Endothelial cell of umbilical vein (primary cell): ENCODE results near the gene CLIC4. TPM values are rescaled to one million over a fixed set of nuclear protein-coding genes. Genes with fewer than 3 reads are reported as not detected.

Experiments
- BruUV-seq: library from RNA; stranded (reverse); fragments of 400-500 nt; replicated peaks from 2 replicates; lab custom pipeline; 2021; lab: Mats Ljungman, UMichigan
- CTCF ChIA-PET: fragments of 300-600, 350-600 bp; sonication (Branson Sonifier 250); formaldehyde crosslinking; loops from one replicate; lab custom pipeline; 2021; ENCODE audit warnings: antibody characterized with exemption, inconsistent platforms; lab: Charles Lee
- POLR2A ChIA-PET: fragments of 300-600, 350-600 bp; sonication (Branson Sonifier 250); formaldehyde crosslinking; loops from one replicate; lab custom pipeline; 2021; ENCODE audit warnings: antibody characterized with exemption, inconsistent platforms; lab: Charles Lee
- DNase-seq: peaks from one replicate; pipeline ENCODE4 v3.0.0-alpha.2; 2011; ENCODE audit warnings: low read depth, low spot score
- FAIRE-seq: peaks from 2 replicates; lab custom pipeline; 2011; peaks lifted over from hg19 to GRCh38; lab: Jason Lieb, UNC
- H2AFZ ChIP-seq: 2 replicates; pipeline ENCODE4 v1.6.0; 2012; ENCODE audit warnings: low read depth, low read length, control low read depth, inconsistent platforms
- H3K27ac ChIP-seq: 2 replicates; pipeline ENCODE4 v1.5.1; 2011; ENCODE audit warnings: low read depth, mild to moderate bottlenecking, control low read depth, low read length, moderate library complexity; ENCODE audit not compliant: insufficient read depth
- H3K27me3 ChIP-seq, 2 experiments: 2 replicates each; pipeline versions ENCODE4 v1.6.0 to v1.6.1; 2011; ENCODE audit warnings: low read length in 2 of 2, mixed read lengths in 1 of 2; ENCODE audit not compliant: control insufficient read depth in 2 of 2, insufficient read depth in 2 of 2
- H3K36me3 ChIP-seq, 2 experiments: 2 replicates in 1 of 2; 3 replicates in 1 of 2; pipeline ENCODE4 v1.5.1; 2011; ENCODE audit warnings: low read length in 2 of 2, mild to moderate bottlenecking in 1 of 2, moderate library complexity in 1 of 2; ENCODE audit not compliant: control insufficient read depth in 2 of 2, insufficient read depth in 2 of 2; ENCODE audit errors: extremely low read depth in 1 of 2
- H3K4me1 ChIP-seq: 3 replicates; pipeline ENCODE4 v1.5.1; 2011; ENCODE audit warnings: mild to moderate bottlenecking, low read length; ENCODE audit not compliant: control insufficient read depth, insufficient read depth; ENCODE audit errors: extremely low read depth
- H3K4me2 ChIP-seq: 2 replicates; pipeline ENCODE4 v1.6.1; 2011; ENCODE audit warnings: low read length, control low read depth, mixed read lengths; ENCODE audit not compliant: insufficient read depth
- H3K4me3 ChIP-seq, 3 experiments: fragments of 200-600 bp in 1 of 3; sonication (generic), shearing (Covaris generic) in 1 of 3; replicated peaks in 1 of 3; 2 replicates each; pipeline ENCODE4 v1.5.1; 2011 to 2016; ENCODE audit warnings: control low read depth in 3 of 3, low read length in 3 of 3, mild to moderate bottlenecking in 2 of 3, inconsistent platforms in 1 of 3, low read depth in 1 of 3, moderate library complexity in 1 of 3; ENCODE audit not compliant: insufficient read depth in 1 of 3
- H3K79me2 ChIP-seq: 2 replicates; pipeline ENCODE4 v1.6.0; 2012; ENCODE audit warnings: low read length, inconsistent platforms; ENCODE audit not compliant: control insufficient read depth, insufficient read depth
- H3K9ac ChIP-seq: replicated peaks from 2 replicates; pipeline ENCODE3; 2011; ENCODE audit warnings: low read length, control low read depth; ENCODE audit not compliant: insufficient read depth; ENCODE audit errors: extremely low read depth
- H3K9me1 ChIP-seq: replicated peaks from 3 replicates; pipeline ENCODE4 v1.6.0; 2011; ENCODE audit warnings: mild to moderate bottlenecking, low read length; ENCODE audit not compliant: control insufficient read depth, insufficient read depth; ENCODE audit errors: extremely low read depth
- H3K9me3 ChIP-seq: replicated peaks from 2 replicates; pipeline ENCODE4 v1.5.1; 2012; ENCODE audit warnings: low read length, inconsistent platforms; ENCODE audit not compliant: control insufficient read depth, insufficient read depth
- H4K20me1 ChIP-seq: replicated peaks from 2 replicates; pipeline ENCODE3; 2011; ENCODE audit warnings: mild to moderate bottlenecking, low read length; ENCODE audit not compliant: control insufficient read depth, insufficient read depth; ENCODE audit errors: extremely low read depth
- CTCF ChIP-seq, 2 donors: IDR thresholded peaks; 1 replicate in 1 of 2; 2 replicates in 1 of 2; pipeline ENCODE4 v1.5.1; 2011; ENCODE audit warnings: low read length in 2 of 2, mild to moderate bottlenecking in 2 of 2, moderate library complexity in 2 of 2, control low read depth in 1 of 2, inconsistent platforms in 1 of 2, low read depth in 1 of 2; ENCODE audit not compliant: insufficient read depth in 1 of 2; ENCODE audit errors: extremely low read depth in 1 of 2
- EZH2 ChIP-seq: IDR thresholded peaks from 2 replicates; pipeline ENCODE4 v1.6.1; 2012; ENCODE audit warnings: borderline replicate concordance, low read depth, mild to moderate bottlenecking, moderate library complexity, low read length, inconsistent platforms; ENCODE audit not compliant: severe bottlenecking
- FOS ChIP-seq: IDR thresholded peaks from 2 replicates; pipeline ENCODE4 v1.6.1; 2011; ENCODE audit warnings: mild to moderate bottlenecking, low read length, moderate library complexity, borderline replicate concordance; ENCODE audit not compliant: insufficient read depth
- GATA2 ChIP-seq: IDR thresholded peaks from 2 replicates; pipeline ENCODE4 v1.7.0; 2011; ENCODE audit warnings: low read depth, mild to moderate bottlenecking, moderate library complexity, mixed read lengths, low read length; ENCODE audit not compliant: insufficient read length, insufficient read depth
- JUN ChIP-seq: IDR thresholded peaks from 2 replicates; pipeline ENCODE4 v1.6.1; 2011; ENCODE audit warnings: borderline replicate concordance, low read depth; ENCODE audit not compliant: insufficient read length, insufficient read depth
- MAX ChIP-seq: IDR thresholded peaks from 2 replicates; pipeline ENCODE4 v1.6.1; 2011; ENCODE audit not compliant: insufficient read depth, insufficient read length
- MYC ChIP-seq: IDR thresholded peaks from one replicate; pipeline ENCODE4 v1.6.1; 2011; ENCODE audit warnings: mild to moderate bottlenecking, low read depth, low read length
- POLR2A ChIP-seq: IDR thresholded peaks from 2 replicates; pipeline ENCODE4 v1.6.1; 2012; ENCODE audit warnings: low read depth, mild to moderate bottlenecking, control low read depth, low read length
- POLR2AphosphoS5 ChIP-seq: IDR thresholded peaks from 2 replicates; pipeline ENCODE4 v1.6.1; 2012; ENCODE audit warnings: low read depth, mild to moderate bottlenecking, control low read depth, low read length, moderate library complexity; ENCODE audit not compliant: insufficient read depth
- dilution Hi-C: fragments of 300-500 bp; cut with MboI; formaldehyde crosslinking; loops from one replicate; pipeline ENCODE4 v1.15.0; 2019; ENCODE audit warnings: low sequenced_read_pairs; ENCODE audit not compliant: extremely low pct_ligation_motif_present
- intact Hi-C: fragments of 100-400 bp; cut with micrococcal nuclease; formaldehyde crosslinking; loops from one replicate; pipeline ENCODE4 v1.10.0; 2022
- polyA plus RNA-seq, 4 experiments: library from polyadenylated mRNA; depleted of rRNA in 3 of 4; stranded (reverse) in 3 of 4; unstranded in 1 of 4; fragments of >200 nt; gene quantifications; 2 replicates each; pipeline versions ENCODE4 v1.2.1 to v1.2.3, GENCODE V29; 2011 to 2012; ENCODE audit warnings: missing spikeins in 1 of 4
- total RNA-seq: library from RNA; stranded (reverse); gene quantifications from 2 replicates; pipeline ENCODE4 v1.2.3, GENCODE V29; 2021

CLIC4 gene
- total and polyA plus RNA-seq, 2 donors (not counting 3 experiments of a cell fraction or from before 2014, with no cell fraction given): 97.5 to 330 TPM

- CTCF ChIA-PET: interaction anchor here (1.0 kb wide), 1 partner anchor 655 kb away, joined by 3 read pairs; no protein-coding TSS in a partner anchor
- dilution Hi-C loops: no loop called here
Observed at GRCh38 chr1:24853649-24854048, 108.4 kb downstream of the CLIC4 start.

More at GRCh38 chr1:24853649-24854048, 108.4 kb downstream of the CLIC4 start:
- H3K4me3 ChIP-seq: no peak overlapping the region
- intact Hi-C loops: no loop called here
- no TSS peak for BruUV-seq
- no peaks in the 10 kb centered on the region for H3K79me2 ChIP-seq
- H4K20me1 ChIP-seq: no peaks in the 10 kb centered on the region
- FAIRE-seq (no peak), DNase-seq (no peak)
- H3K4me2 ChIP-seq: no peak overlapping the region
- POLR2A ChIA-PET: no interaction called here
- H3K9me1 ChIP-seq: no peaks in the 10 kb centered on the region
- H3K9ac ChIP-seq: no peak overlapping the region
- no peaks in the 10 kb centered on the region for H3K27me3 ChIP-seq
- TF ChIP-seq MAX (no peak), JUN (no peak), POLR2A (no peak), POLR2AphosphoS5 (no peak), MYC (no peak), GATA2 (no peak), FOS (no peak), CTCF (IDR thresholded peaks at IDR 0.05; ENCODE audit: extremely low read depth in 1 of 2, insufficient read depth in 1 of 2, low read depth in 1 of 2, low read length in 2 of 2) (no peak), EZH2 (no peak)
- H3K36me3 ChIP-seq: no peaks in the 10 kb centered on the region
- no peak overlapping the region for H3K27ac ChIP-seq
- H2AFZ ChIP-seq: no peak overlapping the region
- H3K9me3 ChIP-seq: no peaks in the 10 kb centered on the region
- peaks cover 15% of the 10 kb centered on the region for H3K4me1 ChIP-seq
